Heart left ventricle (tissue), 16 donors: Measurements from ENCODE around the gene ZNF366. TPM values are rescaled to one million over a fixed set of nuclear protein-coding genes. Genes with fewer than 3 reads are reported as not detected.

Source experiments
- ATAC-seq, 4 donors: fragments of 200-7000 bp; cut with Tn5 transposase; one replicate each; pipeline ENCODE4 v1.9.1; 2020 to 2022; ENCODE audit warnings: moderate library complexity in 4 of 4, mild to moderate bottlenecking in 3 of 4, moderate number of reproducible peaks in 1 of 4
- DNase-seq, 5 donors: peaks; one replicate each; pipeline ENCODE4 v3.0.0-alpha.2; 2020
- H3K27ac ChIP-seq, 12 donors: fragments of 200-600 bp; sonication (generic) in 4 of 12; one replicate each; pipeline versions ENCODE4 v1.5.0 to v1.8.0; 2016 to 2022; ENCODE audit warnings: mild to moderate bottlenecking in 2 of 12
- H3K27me3 ChIP-seq, 9 donors: fragments of 200-600 bp; sonication (generic) in 2 of 9; one replicate each; pipeline versions ENCODE4 v1.5.1 to v1.8.0; 2016 to 2022; ENCODE audit warnings: mild to moderate bottlenecking in 3 of 9
- H3K36me3 ChIP-seq, 9 donors: fragments of 200-600 bp; sonication (generic) in 2 of 9; one replicate each; pipeline versions ENCODE4 v1.5.0 to v1.8.0; 2018 to 2022; ENCODE audit warnings: mild to moderate bottlenecking in 2 of 9
- H3K4me1 ChIP-seq, 12 donors: fragments of 200-600 bp; sonication (generic) in 4 of 12; one replicate each; pipeline versions ENCODE4 v1.5.0 to v1.8.0; 2016 to 2022; ENCODE audit warnings: mild to moderate bottlenecking in 3 of 12
- H3K4me3 ChIP-seq, 12 donors: fragments of 200-600 bp; sonication (generic) in 4 of 12; one replicate each; pipeline versions ENCODE4 v1.5.0 to v1.8.0; 2017 to 2022; ENCODE audit warnings: mild to moderate bottlenecking in 9 of 12, moderate library complexity in 4 of 12
- H3K9me3 ChIP-seq, 12 donors: fragments of 200-600 bp; sonication (generic) in 4 of 12; one replicate each; pipeline versions ENCODE4 v1.5.0 to v1.8.0; 2016 to 2022; ENCODE audit warnings: mild to moderate bottlenecking in 1 of 12
- POLR2A ChIP-seq, 2 donors: fragments of 450-650 bp; IDR thresholded peaks; one replicate each; pipeline ENCODE4 v1.6.1; 2017; ENCODE audit warnings: antibody characterized with exemption in 2 of 2, mild to moderate bottlenecking in 2 of 2, moderate library complexity in 2 of 2
- WGBS, 4 donors: extraction: QIAGEN DNeasy Blood & Tissue Kit in 2 of 4; methylation state at CpG; one replicate each; pipeline versions ENCODE4 v1.1.5 to v1.1.7; 2013 to 2018; 5-methylcytosine and 5-hydroxymethylcytosine counted together
- intact Hi-C, 10 donors: fragments of 100-400 bp; cut with DNase I; formaldehyde crosslinking; loops; one replicate each; pipeline versions ENCODE4 v1.11.1 to v1.14.2; 2022
- polyA plus RNA-seq, 2 donors: library from polyadenylated mRNA; stranded (reverse); fragments of 200-250 nt; gene quantifications; one replicate each; pipeline ENCODE4 v1.2.3, GENCODE V29; 2013
- total RNA-seq, 9 donors: library from RNA; depleted of rRNA in 2 of 9; stranded (reverse); fragments of >200 nt in 2 of 9; fragmentation: NEBNext Ultra II Directional in 3 of 9; extraction: Animal tissue kit (Norgen Biotek cat#: 25700) in 3 of 9; gene quantifications; one replicate each; pipeline versions ENCODE4 v1.1.0 to v1.2.4, GENCODE V29; 2016 to 2023
- TF ChIP-seq, protein P1 (sequence below), 12 donors: fragments of 200-600 bp; sonication (generic) in 4 of 12; IDR thresholded peaks; one replicate each; pipeline versions ENCODE4 v1.5.0 to v1.8.0; 2018 to 2022; ENCODE audit warnings: antibody characterized with exemption in 12 of 12, mild to moderate bottlenecking in 5 of 12
- donor health status: ischemic (EF 13 %, LVEDD 7.1; RV severe dilation, severe dysfunction).
- donor health status: healthy with polysubstance abuse.
- donor health status: DM: no; HTN: yes; CAD: no.
- donor health status: DM: no; HTN: no; CAD: no.
- donor health status: ischemic (EF 25% LVEDD 6.9; RV normal size, moderate dysfunction).
- donor health status: ischemic (EF 25% LVEDD 5.7; RV mildly dilated, moderate dysfunction).
- donor health status: healthy.
- donor health status: DM: yes; HTN: yes; CAD: no.
- donor health status: ischemic (EF 35%, LVEDD 5.7; RV mildly dilated, moderate dysfunction).
- donor health status: nonischemic (EF 11% LVEDD 7.7; RV severe dilation, severe dysfunction).
- donor health status: DM: yes; HTN: yes; CAD: no.
- donor health status: PGD.
- donor health status: ischemic (EF 29% LVEDD 5.4; RV normal size, mild dysfunction).
- donor health status: nonischemic (EF 23%, LVEDD 6.1; RV moderate dilation, normal function).

Gene ZNF366
- total and polyA plus RNA-seq, 11 donors, result 2.1 to 18.5 (median 5.5) TPM

DNA sequence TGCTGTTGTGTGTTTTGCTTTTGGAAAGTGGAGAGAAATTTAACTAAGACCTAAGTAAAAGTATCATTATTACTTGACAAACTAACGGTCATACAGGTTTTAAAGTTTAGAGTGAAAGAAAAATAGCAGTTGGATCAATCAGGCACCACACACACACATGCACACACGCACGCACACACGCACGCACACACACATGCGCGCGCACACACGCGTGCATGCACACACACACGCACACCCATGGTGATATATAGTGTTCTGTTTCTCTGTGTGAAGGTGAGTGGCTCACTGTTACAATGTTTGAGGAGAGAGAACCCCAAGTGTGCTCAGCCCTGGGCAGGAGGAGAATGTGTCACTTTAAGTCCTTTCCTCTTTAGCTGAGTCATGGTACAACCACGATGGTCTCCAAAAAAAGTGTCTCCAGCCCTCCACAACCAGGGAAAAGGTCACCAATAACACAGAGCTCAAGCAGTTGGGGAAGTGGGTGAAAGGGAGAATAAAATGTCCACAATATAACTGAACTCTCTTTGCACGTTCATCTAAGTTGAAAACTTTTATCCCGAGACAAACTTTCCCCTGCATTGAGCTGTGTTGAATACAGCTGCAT is 3.2 kb downstream of the ZNF366 start:
- TF ChIP-seq, protein P1, sequence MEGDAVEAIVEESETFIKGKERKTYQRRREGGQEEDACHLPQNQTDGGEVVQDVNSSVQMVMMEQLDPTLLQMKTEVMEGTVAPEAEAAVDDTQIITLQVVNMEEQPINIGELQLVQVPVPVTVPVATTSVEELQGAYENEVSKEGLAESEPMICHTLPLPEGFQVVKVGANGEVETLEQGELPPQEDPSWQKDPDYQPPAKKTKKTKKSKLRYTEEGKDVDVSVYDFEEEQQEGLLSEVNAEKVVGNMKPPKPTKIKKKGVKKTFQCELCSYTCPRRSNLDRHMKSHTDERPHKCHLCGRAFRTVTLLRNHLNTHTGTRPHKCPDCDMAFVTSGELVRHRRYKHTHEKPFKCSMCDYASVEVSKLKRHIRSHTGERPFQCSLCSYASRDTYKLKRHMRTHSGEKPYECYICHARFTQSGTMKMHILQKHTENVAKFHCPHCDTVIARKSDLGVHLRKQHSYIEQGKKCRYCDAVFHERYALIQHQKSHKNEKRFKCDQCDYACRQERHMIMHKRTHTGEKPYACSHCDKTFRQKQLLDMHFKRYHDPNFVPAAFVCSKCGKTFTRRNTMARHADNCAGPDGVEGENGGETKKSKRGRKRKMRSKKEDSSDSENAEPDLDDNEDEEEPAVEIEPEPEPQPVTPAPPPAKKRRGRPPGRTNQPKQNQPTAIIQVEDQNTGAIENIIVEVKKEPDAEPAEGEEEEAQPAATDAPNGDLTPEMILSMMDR (IDR thresholded peaks at IDR 0.05), result no peak
- TF ChIP-seq POLR2A (IDR thresholded peaks at IDR 0.05), result peak in 1 of 2 donors; percentile 52
- intact Hi-C loops, result loop anchor here in 5 of 10 donors (2.0 to 10.0 kb wide), 6 partner anchors 42 to 109 kb away; no protein-coding TSS in a partner anchor
- H3K4me1 ChIP-seq, result peaks cover 4 to 77% (median 19%) of the 10 kb centered on the region in 12 donors
- no peaks in the 10 kb centered on the region for H3K27me3 ChIP-seq
- WGBS, 4 donors, result 52 to 64% (median 57%) methylated on average over 14 of the region's 14 CpGs
- no peaks in the 10 kb centered on the region for H3K9me3 ChIP-seq
- ATAC-seq, result peak; percentile 35 to 71 (median 63)
- peak overlapping the region in 11 of 12 donors; percentile 53 to 84 (median 72) for H3K27ac ChIP-seq
- H3K36me3 ChIP-seq, result no peaks in the 10 kb centered on the region
- peak overlapping the region in 10 of 12 donors; percentile 21 to 58 (median 44) for H3K4me3 ChIP-seq
- DNase-seq, result peak in 1 of 5 donors; percentile 31

DNA sequence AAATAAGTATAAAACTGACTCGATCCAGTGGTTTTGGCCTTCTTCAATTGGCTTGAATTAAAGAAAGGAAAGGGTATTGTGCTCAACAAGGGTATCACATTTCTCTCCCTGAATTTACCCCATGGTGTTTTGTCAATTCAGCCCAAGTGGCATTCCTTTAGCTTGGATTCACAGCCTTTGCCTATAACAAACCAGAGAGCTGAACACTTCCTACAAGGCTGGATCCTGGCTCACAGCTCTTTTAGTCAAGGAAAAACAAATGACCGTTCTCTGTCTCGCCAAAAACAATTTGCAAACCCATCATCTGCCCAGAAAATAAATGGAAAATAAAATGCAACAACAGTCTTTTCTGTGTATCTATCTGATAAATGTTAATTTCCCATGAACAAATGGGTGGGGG is 5.7 kb downstream of the ZNF366 start:
- no peak for ATAC-seq
- intact Hi-C loops, result loop anchor here in 5 of 10 donors (2.0 to 10.0 kb wide), 5 partner anchors 39 to 107 kb away; no protein-coding TSS in a partner anchor

DNA sequence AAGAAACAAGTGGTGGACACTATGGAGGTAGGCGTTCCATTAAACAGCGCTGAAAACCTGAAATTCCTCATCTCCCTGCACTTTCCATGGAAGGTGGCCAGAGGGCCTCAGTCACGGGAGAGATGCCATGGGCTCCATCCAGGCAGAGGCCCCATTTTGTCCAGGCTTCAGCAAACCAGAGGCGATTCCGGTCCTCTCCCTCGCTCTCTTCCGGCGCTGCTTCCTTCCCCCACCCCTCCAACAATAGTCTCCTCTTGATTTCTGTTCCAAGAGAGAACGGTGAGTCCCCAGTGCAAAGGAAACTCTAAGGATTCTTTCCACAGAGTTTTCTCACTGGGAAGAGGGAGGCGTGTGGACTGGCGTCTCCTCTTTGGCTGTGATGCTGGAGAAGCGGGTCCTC is 7.5 kb downstream of the ZNF366 start:
- WGBS, 4 donors, result 58 to 68% (median 64%) methylated on average over 12 of the region's 12 CpGs
- DNase-seq, result peak; percentile 41 to 72 (median 65)
- intact Hi-C loops, result loop anchor here in 5 of 10 donors (2.0 to 10.0 kb wide), 5 partner anchors 37 to 105 kb away; no protein-coding TSS in a partner anchor

More for the DNA sequence above, 5.7 kb downstream of the ZNF366 start:
- DNase-seq, result no peak
- Histone ChIP-seq H3K27ac (peak overlapping the region in 11 of 12 donors; percentile 32 to 84 (median 68)), H3K4me3 (no peak overlapping the region), H3K9me3 (no peaks in the 10 kb centered on the region), H3K4me1 (peaks cover 0 to 55% (median 13%) of the 10 kb centered on the region in 12 donors), H3K36me3 (no peaks in the 10 kb centered on the region), H3K27me3 (no peaks in the 10 kb centered on the region)
- no peak for TF ChIP-seq POLR2A (IDR thresholded peaks at IDR 0.05)
- TF ChIP-seq, protein P1 (IDR thresholded peaks at IDR 0.05), result no peak
- 58 to 80% (median 74%) methylated on average over 3 of the region's 3 CpGs for WGBS, 4 donors

DNA sequence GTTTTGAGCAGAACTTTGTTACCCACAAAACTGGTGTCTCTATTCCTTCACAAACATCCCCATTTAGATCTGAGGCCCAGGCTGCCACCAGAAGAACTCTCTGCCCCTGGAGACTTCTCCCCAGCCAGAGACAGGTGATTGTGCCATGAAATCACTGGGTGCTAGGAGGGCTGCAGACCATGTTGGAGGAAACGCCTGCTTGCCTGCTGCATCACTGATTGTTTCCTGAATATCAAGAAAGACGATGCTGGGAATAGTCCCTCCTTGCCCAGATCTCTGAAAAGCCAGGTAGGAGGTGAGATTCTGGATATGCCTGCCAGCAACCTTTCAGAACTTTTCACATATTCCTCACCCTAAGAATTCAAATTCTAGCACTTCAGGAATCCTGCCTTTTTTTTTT is 8.1 kb downstream of the ZNF366 start:
- DNase-seq (no peak), ATAC-seq (no peak)
- no peaks in the 10 kb centered on the region for H3K27me3 ChIP-seq
- no peaks in the 10 kb centered on the region for H3K9me3 ChIP-seq
- intact Hi-C loops, result no loop called here
- H3K27ac ChIP-seq, result peak overlapping the region in 8 of 12 donors; percentile 3 to 84 (median 74)
- WGBS, 4 donors, result 61 to 73% (median 66%) methylated on average over 2 of the region's 2 CpGs
- no peaks in the 10 kb centered on the region for H3K36me3 ChIP-seq
- H3K4me3 ChIP-seq, result no peak overlapping the region
- H3K4me1 ChIP-seq, result peaks cover 0 to 54% (median 9%) of the 10 kb centered on the region in 12 donors
- TF ChIP-seq, protein P1 (IDR thresholded peaks at IDR 0.05), result no peak
- TF ChIP-seq POLR2A (IDR thresholded peaks at IDR 0.05), result no peak

More for the DNA sequence above, 7.5 kb downstream of the ZNF366 start:
- H3K36me3 ChIP-seq, result no peaks in the 10 kb centered on the region
- H3K27me3 ChIP-seq, result no peaks in the 10 kb centered on the region
- peak; percentile 65 to 85 (median 72) for ATAC-seq
- no peaks in the 10 kb centered on the region for H3K9me3 ChIP-seq
- no peak for TF ChIP-seq POLR2A (IDR thresholded peaks at IDR 0.05)
- TF ChIP-seq, protein P1 (IDR thresholded peaks at IDR 0.05), result no peak
- peak overlapping the region; percentile 56 to 84 (median 68) for H3K27ac ChIP-seq
- peak overlapping the region in 2 of 12 donors; percentile 5 to 12 for H3K4me3 ChIP-seq
- H3K4me1 ChIP-seq, result peaks cover 0 to 54% (median 12%) of the 10 kb centered on the region in 12 donors
